Nephron (organoid): ENCODE data around the gene EDN2.

Experiments
- H3K27ac Mint-ChIP-seq, 3 experiments: 2 replicates each; pipeline ENCODE4 v1.8.0; 2020; ENCODE audit warnings: mixed read lengths in 3 of 3, mild to moderate bottlenecking in 2 of 3, moderate library complexity in 1 of 3
- H3K27me3 Mint-ChIP-seq: 2 replicates; pipeline ENCODE4 v1.8.0; 2021; ENCODE audit warnings: low read depth, mild to moderate bottlenecking, moderate library complexity, mixed read lengths
- H3K36me3 Mint-ChIP-seq: 2 replicates; pipeline ENCODE4 v1.8.0; 2020; ENCODE audit warnings: low read depth, mixed read lengths
- H3K4me1 Mint-ChIP-seq: 2 replicates; pipeline ENCODE4 v1.8.0; 2020; ENCODE audit warnings: mixed read lengths
- H3K4me3 Mint-ChIP-seq, 3 experiments: 2 replicates each; pipeline ENCODE4 v1.8.0; 2020; ENCODE audit warnings: mild to moderate bottlenecking in 3 of 3, mixed read lengths in 3 of 3, moderate library complexity in 2 of 3
- H3K9me3 Mint-ChIP-seq: 2 replicates; pipeline ENCODE4 v1.8.0; 2020; ENCODE audit warnings: mixed read lengths
- TF ChIP-seq, protein P1 (sequence below), 3 experiments: fragments of 200-600 bp; sonication (generic); IDR thresholded peaks; one replicate each; pipeline ENCODE4 v1.5.0; 2021; ENCODE audit warnings: antibody characterized with exemption in 3 of 3; ENCODE audit not compliant: unreplicated experiment in 3 of 3

EDN2 gene

DNA sequence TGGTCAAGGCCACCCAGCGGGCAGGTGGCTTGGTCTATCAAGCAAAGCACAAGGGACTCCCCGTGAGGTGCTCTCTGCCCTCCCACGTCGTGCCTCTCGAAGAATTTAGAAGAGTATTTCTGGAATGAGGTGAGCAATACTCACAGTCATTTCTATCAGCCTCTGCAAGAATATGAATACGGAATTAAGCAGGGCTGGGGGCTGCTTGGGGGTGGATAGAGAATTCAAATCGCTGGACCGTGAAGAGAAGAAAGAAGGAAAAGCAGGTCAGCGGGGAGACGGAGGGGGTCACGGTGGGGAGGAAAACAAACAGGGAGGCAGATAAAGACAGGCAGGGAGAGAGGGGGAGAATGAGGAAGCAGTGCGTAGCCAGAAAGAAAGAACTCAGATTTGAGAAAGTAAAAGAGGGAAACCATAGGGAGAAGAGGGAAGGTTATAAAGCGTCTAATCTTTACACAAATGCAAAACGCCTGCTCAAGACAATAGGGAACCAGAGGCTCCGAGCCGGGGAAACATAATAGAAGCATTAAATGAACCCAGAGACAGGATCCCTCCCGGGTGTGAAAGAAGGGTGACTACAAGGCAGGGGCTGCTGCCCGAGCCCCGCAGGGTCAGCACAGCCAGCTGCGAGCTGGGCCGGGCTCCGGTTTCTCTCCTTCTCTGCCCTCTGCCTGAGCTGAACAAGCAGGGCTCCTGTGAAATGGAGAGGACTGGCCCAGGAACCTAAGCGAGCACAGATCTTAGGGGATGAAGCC, 2.1 kb upstream of the EDN2 start:
- TF ChIP-seq, protein P1, sequence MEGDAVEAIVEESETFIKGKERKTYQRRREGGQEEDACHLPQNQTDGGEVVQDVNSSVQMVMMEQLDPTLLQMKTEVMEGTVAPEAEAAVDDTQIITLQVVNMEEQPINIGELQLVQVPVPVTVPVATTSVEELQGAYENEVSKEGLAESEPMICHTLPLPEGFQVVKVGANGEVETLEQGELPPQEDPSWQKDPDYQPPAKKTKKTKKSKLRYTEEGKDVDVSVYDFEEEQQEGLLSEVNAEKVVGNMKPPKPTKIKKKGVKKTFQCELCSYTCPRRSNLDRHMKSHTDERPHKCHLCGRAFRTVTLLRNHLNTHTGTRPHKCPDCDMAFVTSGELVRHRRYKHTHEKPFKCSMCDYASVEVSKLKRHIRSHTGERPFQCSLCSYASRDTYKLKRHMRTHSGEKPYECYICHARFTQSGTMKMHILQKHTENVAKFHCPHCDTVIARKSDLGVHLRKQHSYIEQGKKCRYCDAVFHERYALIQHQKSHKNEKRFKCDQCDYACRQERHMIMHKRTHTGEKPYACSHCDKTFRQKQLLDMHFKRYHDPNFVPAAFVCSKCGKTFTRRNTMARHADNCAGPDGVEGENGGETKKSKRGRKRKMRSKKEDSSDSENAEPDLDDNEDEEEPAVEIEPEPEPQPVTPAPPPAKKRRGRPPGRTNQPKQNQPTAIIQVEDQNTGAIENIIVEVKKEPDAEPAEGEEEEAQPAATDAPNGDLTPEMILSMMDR (IDR thresholded peaks at IDR 0.05; ENCODE audit: unreplicated experiment in 3 of 3) = no peak
- H3K4me3 Mint-ChIP-seq = peak overlapping the region; percentile 41 to 64 (median 62)
- peaks cover 70% of the 10 kb centered on the region for H3K4me1 Mint-ChIP-seq
- H3K36me3 Mint-ChIP-seq = no peaks in the 10 kb centered on the region
- H3K9me3 Mint-ChIP-seq = no peaks in the 10 kb centered on the region
- H3K27ac Mint-ChIP-seq = peak overlapping the region; percentile 89 to 96 (median 92)
- H3K27me3 Mint-ChIP-seq = peaks cover 17% of the 10 kb centered on the region

GRCh38 chr1:41486053-41486370, 1.5 kb upstream of the EDN2 start:
- peaks cover 14% of the 10 kb centered on the region for H3K27me3 Mint-ChIP-seq
- H3K9me3 Mint-ChIP-seq = no peaks in the 10 kb centered on the region
- H3K36me3 Mint-ChIP-seq = no peaks in the 10 kb centered on the region
- TF ChIP-seq, protein P1 (IDR thresholded peaks at IDR 0.05; ENCODE audit: unreplicated experiment in 3 of 3) = no peak
- H3K4me1 Mint-ChIP-seq = peaks cover 69% of the 10 kb centered on the region
- H3K4me3 Mint-ChIP-seq = peak overlapping the region in 2 of 3 experiments; percentile 2 to 41
- H3K27ac Mint-ChIP-seq = peak overlapping the region; percentile 89 to 96 (median 92)

DNA sequence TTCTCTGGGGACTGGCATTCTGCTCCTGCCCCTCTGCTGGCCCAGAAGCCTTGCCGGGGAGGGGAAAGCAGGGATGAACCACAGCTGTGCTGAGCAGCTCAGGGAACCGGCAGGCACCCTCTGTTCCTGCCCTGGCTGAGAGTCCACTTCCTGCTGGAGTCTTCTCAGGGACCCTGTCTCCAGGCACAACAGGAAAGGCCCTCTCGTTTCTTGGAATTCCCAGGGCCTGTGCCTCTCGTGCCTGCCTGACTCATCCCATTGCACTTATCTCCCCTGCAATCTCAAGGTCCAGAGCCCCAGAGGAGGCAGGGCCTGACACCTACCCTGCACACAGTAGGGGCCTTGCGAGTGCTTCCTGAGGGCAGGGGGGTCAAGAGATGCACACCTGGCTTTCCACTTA, 1.1 kb upstream of the EDN2 start:
- Mint-ChIP-seq H3K4me1 (peaks cover 69% of the 10 kb centered on the region), H3K27ac (peak overlapping the region; percentile 89 to 96 (median 92)), H3K27me3 (peaks cover 13% of the 10 kb centered on the region), H3K9me3 (no peaks in the 10 kb centered on the region), H3K36me3 (no peaks in the 10 kb centered on the region), H3K4me3 (no peak overlapping the region)
- TF ChIP-seq, protein P1 (IDR thresholded peaks at IDR 0.05; ENCODE audit: unreplicated experiment in 3 of 3) = no peak

- TF ChIP-seq, protein P1 (IDR thresholded peaks at IDR 0.05; ENCODE audit: unreplicated experiment in 3 of 3) = no peak
- no peak overlapping the region for H3K4me3 Mint-ChIP-seq
These were observed 502 bp downstream of the EDN2 start for GRCh38 chr1:41483960-41484401.

DNA sequence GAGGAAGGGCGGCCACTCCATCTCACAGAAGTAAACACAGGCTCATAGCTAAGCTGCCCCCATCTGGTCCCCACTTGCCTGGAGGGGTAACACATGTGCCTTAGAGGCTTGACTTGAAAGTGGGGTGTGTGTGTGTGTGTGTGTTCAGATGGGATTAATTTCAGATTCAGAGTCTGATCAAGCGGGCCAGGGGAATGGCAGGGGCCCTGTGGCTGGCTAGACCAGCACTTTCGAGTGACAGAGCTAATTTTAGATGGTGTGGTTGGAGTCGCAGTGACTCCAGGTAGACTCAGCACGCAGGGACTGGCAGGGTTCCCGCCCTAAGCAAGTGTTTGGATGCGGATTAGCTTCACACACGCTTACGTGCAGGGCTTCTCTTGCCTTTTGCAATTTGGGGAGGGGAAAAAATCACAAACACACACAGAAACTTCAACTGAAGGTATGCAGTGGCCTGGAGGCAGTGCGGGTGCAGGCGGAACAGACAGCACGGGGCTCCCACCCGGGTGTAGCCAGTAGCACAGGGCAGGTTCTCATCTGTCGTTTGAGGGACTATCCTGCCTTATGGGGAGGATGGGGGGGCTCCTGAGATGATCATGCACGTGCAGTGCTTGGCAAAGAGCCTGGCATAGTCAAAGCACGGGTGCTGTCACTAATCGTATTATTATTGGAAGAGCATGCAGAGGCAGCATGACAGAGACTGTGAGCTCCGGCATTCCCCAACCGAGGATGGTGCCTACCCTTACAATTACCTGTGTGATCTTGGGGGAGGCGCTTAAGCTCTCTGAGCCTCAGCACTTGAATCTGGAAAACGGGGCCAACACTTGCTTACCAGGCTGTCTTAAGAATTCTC, 1.3 kb downstream of the EDN2 start:
- Mint-ChIP-seq H3K9me3 (no peaks in the 10 kb centered on the region), H3K36me3 (no peaks in the 10 kb centered on the region), H3K27ac (peak overlapping the region in 2 of 3 experiments; percentile 60 to 87), H3K4me1 (peaks cover 71% of the 10 kb centered on the region), H3K4me3 (no peak overlapping the region), H3K27me3 (peaks cover 12% of the 10 kb centered on the region)
- TF ChIP-seq, protein P1 (IDR thresholded peaks at IDR 0.05; ENCODE audit: unreplicated experiment in 3 of 3) = no peak

More at GRCh38 chr1:41483960-41484401, 502 bp downstream of the EDN2 start:
- Mint-ChIP-seq H3K9me3 (no peaks in the 10 kb centered on the region), H3K27me3 (peaks cover 12% of the 10 kb centered on the region), H3K27ac (peak overlapping the region in 2 of 3 experiments; percentile 7 to 60), H3K4me1 (peaks cover 71% of the 10 kb centered on the region), H3K36me3 (no peaks in the 10 kb centered on the region)
